HEK293 (cell line): ENCODE results near the gene PORCN.
A peak's percentile ranks its signal among the peaks of the same experiment; 100 is the strongest.

Experiments
- CTCF ChIA-PET: fragments of 350-600 bp; formaldehyde crosslinking; extraction: SDS; loops from one replicate; lab custom pipeline; 2021; ENCODE audit warnings: antibody characterized with exemption; lab: Yijun Ruan, JAX
- POLR2A ChIA-PET: fragments of 300-600 bp; formaldehyde crosslinking; extraction: SDS; loops from one replicate; lab custom pipeline; 2020; ENCODE audit warnings: antibody characterized with exemption, inconsistent platforms; lab: Yijun Ruan, JAX
- H3K27ac ChIP-seq: fragments of 200-500 bp; sonication (Bioruptor generic); 2 replicates; pipeline ENCODE4 v1.5.1; 2014; ENCODE audit warnings: low read depth, low read length, control low read depth, inconsistent platforms; ENCODE audit errors: extremely low read depth
- H3K36me3 ChIP-seq, 2 experiments: fragments of 200-500 bp in 1 of 2; sonication (Bioruptor generic) in 1 of 2; 1 replicate in 1 of 2; 2 replicates in 1 of 2; pipeline ENCODE4 v1.5.1; 2014 to 2017; ENCODE audit warnings: inconsistent platforms in 2 of 2, low read length in 2 of 2; ENCODE audit not compliant: control insufficient read depth in 2 of 2, insufficient read depth in 1 of 2
- H3K4me1 ChIP-seq: fragments of 200-500 bp; sonication (Bioruptor generic); 2 replicates; pipeline ENCODE4 v1.5.1; 2014; ENCODE audit warnings: mild to moderate bottlenecking, low read length, inconsistent platforms; ENCODE audit not compliant: control insufficient read depth, insufficient read depth
- H3K4me3 ChIP-seq: 2 replicates; pipeline ENCODE4 v1.5.1; 2011; ENCODE audit warnings: low read depth, mild to moderate bottlenecking, control low read depth, low read length, moderate library complexity
- H3K9me3 ChIP-seq: fragments of 200-500 bp; sonication (Bioruptor generic); 2 replicates; pipeline ENCODE4 v1.5.1; 2014; ENCODE audit warnings: low read depth, low read length, inconsistent platforms; ENCODE audit not compliant: control insufficient read depth, insufficient read depth
- EGR2 ChIP-seq: fragments of 450-650 bp; formaldehyde crosslinking; IDR thresholded peaks from 2 replicates; pipeline ENCODE4 v1.5.1; 2016; ENCODE audit warnings: low read depth, missing biosample characterization, missing genetic modification characterization
- MYNN ChIP-seq: fragments of 450-650 bp; formaldehyde crosslinking; IDR thresholded peaks from 2 replicates; pipeline ENCODE4 v1.5.1; 2016; ENCODE audit warnings: missing biosample characterization, missing genetic modification characterization, borderline replicate concordance
- ZNF138 ChIP-seq: fragments of 450-650 bp; formaldehyde crosslinking; IDR thresholded peaks from 2 replicates; pipeline ENCODE4 v1.5.1; 2016; ENCODE audit warnings: missing biosample characterization, missing genetic modification characterization, borderline replicate concordance
- ZNF148 ChIP-seq: fragments of 450-650 bp; formaldehyde crosslinking; IDR thresholded peaks from 2 replicates; pipeline ENCODE4 v1.5.0; 2017; ENCODE audit warnings: missing biosample characterization, missing genetic modification characterization, borderline replicate concordance
- ZNF362 ChIP-seq: fragments of 450-650 bp; formaldehyde crosslinking; IDR thresholded peaks from 2 replicates; pipeline ENCODE4 v1.5.1; 2016; ENCODE audit warnings: missing biosample characterization, missing genetic modification characterization
- ZNF366 ChIP-seq: fragments of 450-650 bp; formaldehyde crosslinking; conservative IDR thresholded peaks from 2 replicates; pipeline ENCODE4 v1.5.1; 2016; ENCODE audit warnings: missing biosample characterization, missing genetic modification characterization
- ZNF394 ChIP-seq: fragments of 450-650 bp; formaldehyde crosslinking; IDR thresholded peaks from 2 replicates; pipeline ENCODE4 v1.5.1; 2016; ENCODE audit warnings: missing biosample characterization, missing genetic modification characterization, mild to moderate bottlenecking, moderate library complexity, borderline replicate concordance
- ZNF423 ChIP-seq: fragments of 450-650 bp; formaldehyde crosslinking; IDR thresholded peaks from 2 replicates; pipeline ENCODE4 v1.5.1; 2016; ENCODE audit warnings: missing biosample characterization, missing genetic modification characterization
- ZNF433 ChIP-seq: fragments of 450-650 bp; formaldehyde crosslinking; IDR thresholded peaks from 2 replicates; pipeline ENCODE4 v1.5.1; 2016; ENCODE audit warnings: missing biosample characterization, missing genetic modification characterization, low read depth
- ZNF473 ChIP-seq: fragments of 450-650 bp; formaldehyde crosslinking; IDR thresholded peaks from 2 replicates; pipeline ENCODE4 v1.5.1; 2017; ENCODE audit warnings: missing biosample characterization, missing genetic modification characterization
- ZNF530 ChIP-seq: fragments of 450-650 bp; formaldehyde crosslinking; IDR thresholded peaks from 2 replicates; pipeline ENCODE4 v1.5.1; 2016; ENCODE audit warnings: low read depth, missing biosample characterization, missing genetic modification characterization
- ZNF548 ChIP-seq: fragments of 450-650 bp; formaldehyde crosslinking; IDR thresholded peaks from 2 replicates; pipeline ENCODE4 v1.5.1; 2016; ENCODE audit warnings: missing biosample characterization, missing genetic modification characterization
- ZNF560 ChIP-seq: fragments of 450-650 bp; formaldehyde crosslinking; IDR thresholded peaks from 2 replicates; pipeline ENCODE4 v1.5.1; 2017; ENCODE audit warnings: missing biosample characterization, missing genetic modification characterization, borderline replicate concordance
- ZNF600 ChIP-seq: fragments of 450-650 bp; formaldehyde crosslinking; IDR thresholded peaks from 2 replicates; pipeline ENCODE4 v1.5.1; 2016; ENCODE audit warnings: missing biosample characterization, missing genetic modification characterization
- ZNF610 ChIP-seq: fragments of 450-650 bp; formaldehyde crosslinking; IDR thresholded peaks from 2 replicates; pipeline ENCODE4 v1.5.1; 2016; ENCODE audit warnings: missing biosample characterization, missing genetic modification characterization, borderline replicate concordance
- ZNF623 ChIP-seq: fragments of 450-650 bp; formaldehyde crosslinking; IDR thresholded peaks from 2 replicates; pipeline ENCODE4 v1.5.1; 2016; ENCODE audit warnings: missing biosample characterization, missing genetic modification characterization
- ZNF776 ChIP-seq: fragments of 450-650 bp; formaldehyde crosslinking; IDR thresholded peaks from 2 replicates; pipeline ENCODE4 v1.5.0; 2017; ENCODE audit warnings: missing biosample characterization, missing genetic modification characterization, borderline replicate concordance
- ZXDB ChIP-seq: fragments of 450-650 bp; formaldehyde crosslinking; IDR thresholded peaks from 2 replicates; pipeline ENCODE4 v1.5.1; 2016; ENCODE audit warnings: missing biosample characterization, missing genetic modification characterization

Gene PORCN

GRCh38 chrX:48477960-48478755 is 30.6 kb upstream of the PORCN start:
- ChIA-PET CTCF (no interaction called here), POLR2A (interaction anchor here (0.5 kb wide), 1 partner anchor 9 kb away, joined by 4 read pairs; no protein-coding TSS in a partner anchor)
- peaks cover 0 to 50% of the 10 kb centered on the region in 2 experiments for H3K36me3 ChIP-seq
- H3K27ac ChIP-seq: no peak overlapping the region
- TF ChIP-seq MYNN (tag by site-specific recombination): no peak
- peak; percentile 11; the same call in 1 of the 2 replicates for TF ChIP-seq EGR2 (tag by site-specific recombination)
- TF ChIP-seq ZNF362: no peak
- H3K9me3 ChIP-seq: no peaks in the 10 kb centered on the region
- 0 out of 2 replicates have a peak, but pooled peaks cover 2% of the 10 kb centered on the region for H3K4me1 ChIP-seq
- no peak overlapping the region for H3K4me3 ChIP-seq

GRCh38 chrX:48478806-48479205 is 30.0 kb upstream of the PORCN start:
- Histone ChIP-seq H3K4me1 (0 out of 2 replicates have a peak, but pooled peaks cover 2% of the 10 kb centered on the region), H3K9me3 (no peaks in the 10 kb centered on the region), H3K36me3 (peaks cover 0 to 55% of the 10 kb centered on the region in 2 experiments), H3K4me3 (no peak overlapping the region), H3K27ac (no peak overlapping the region)
- no peak for TF ChIP-seq ZNF138 (tag by site-specific recombination)
- ChIA-PET CTCF (interaction anchor here (0.7 kb wide), 1 partner anchor 15 kb away, joined by 4 read pairs; no protein-coding TSS in a partner anchor), POLR2A (interaction anchor here (0.6 kb wide), 1 partner anchor 43 kb away, joined by 4 read pairs; no protein-coding TSS in a partner anchor)

- ChIA-PET POLR2A (no interaction called here), CTCF (no interaction called here)
- Histone ChIP-seq H3K4me1 (no peaks in the 10 kb centered on the region), H3K9me3 (no peaks in the 10 kb centered on the region), H3K4me3 (no peak overlapping the region), H3K36me3 (peaks cover 0 to 60% of the 10 kb centered on the region in 2 experiments), H3K27ac (no peak overlapping the region)
- TF ChIP-seq ZNF423 (tag by site-specific recombination) (no peak), ZNF623 (tag by site-specific recombination) (peak; percentile 96)
Measured at GRCh38 chrX:48480142-48480541, 28.6 kb upstream of the PORCN start.

DNA sequence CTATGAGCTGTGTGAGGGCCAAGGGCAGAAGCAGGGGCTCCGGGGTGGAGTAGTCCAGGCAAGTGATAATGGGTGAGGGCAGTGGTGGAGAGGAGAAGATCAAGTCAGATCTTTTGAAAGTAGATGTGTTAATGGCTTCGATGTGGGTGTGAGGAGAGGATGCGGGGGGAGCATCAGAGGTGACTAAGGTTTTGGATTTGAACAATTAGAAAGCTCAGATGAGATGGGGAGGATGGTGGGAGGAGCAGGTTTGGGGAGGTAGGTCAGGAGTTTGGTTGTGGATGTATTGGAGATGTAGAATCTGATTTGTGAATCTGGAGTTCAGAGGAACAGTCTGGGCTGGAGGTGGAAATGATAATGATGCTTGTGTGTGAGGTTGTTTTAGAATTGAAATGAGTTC is 28.2 kb upstream of the PORCN start:
- H3K36me3 ChIP-seq: peaks cover 0 to 65% of the 10 kb centered on the region in 2 experiments
- H3K4me1 ChIP-seq: no peaks in the 10 kb centered on the region
- ChIA-PET POLR2A (no interaction called here), CTCF (no interaction called here)
- no peak overlapping the region for H3K27ac ChIP-seq
- no peak for TF ChIP-seq ZXDB (tag by site-specific recombination)
- TF ChIP-seq ZNF776 (tag by site-specific recombination): no peak
- TF ChIP-seq ZNF610 (tag by site-specific recombination): no peak
- TF ChIP-seq ZNF530: no peak
- TF ChIP-seq ZNF600 (tag by site-specific recombination): no peak
- TF ChIP-seq EGR2 (tag by site-specific recombination): peak; percentile 20; the same call in 1 of the 2 replicates
- no peak for TF ChIP-seq ZNF548 (tag by site-specific recombination)
- no peak overlapping the region for H3K4me3 ChIP-seq
- H3K9me3 ChIP-seq: no peaks in the 10 kb centered on the region

DNA sequence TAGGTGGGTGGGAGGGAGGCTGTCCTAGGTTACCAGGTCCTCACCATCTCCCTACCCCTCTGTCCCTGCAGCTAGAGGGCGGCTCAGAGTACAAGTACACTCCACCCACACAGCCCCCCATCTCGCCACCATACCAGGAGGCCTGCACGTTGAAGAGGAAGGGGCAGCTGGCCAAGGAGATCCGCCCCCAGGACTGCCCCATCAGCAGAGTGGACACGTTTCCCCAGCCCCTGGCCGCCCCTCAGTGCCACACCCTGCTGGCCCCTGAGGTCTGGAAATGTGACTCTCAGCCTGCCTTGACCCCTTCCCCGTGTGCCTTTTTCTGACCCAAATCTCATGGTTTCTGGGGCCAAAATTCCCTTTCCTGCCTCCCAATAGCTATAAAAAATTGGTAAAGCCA is 26.3 kb upstream of the PORCN start:
- no peak overlapping the region for H3K27ac ChIP-seq
- no peaks in the 10 kb centered on the region for H3K9me3 ChIP-seq
- POLR2A ChIA-PET: no interaction called here
- TF ChIP-seq ZNF473 (tag by site-specific recombination) (no peak), ZNF366 (no peak), ZNF394 (no peak), ZNF433 (no peak), ZNF530 (no peak), ZNF148 (tag by site-specific recombination) (no peak), ZNF560 (tag by site-specific recombination) (no peak)
- peaks cover 0 to 74% of the 10 kb centered on the region in 2 experiments for H3K36me3 ChIP-seq
- no peak overlapping the region for H3K4me3 ChIP-seq
- CTCF ChIA-PET: interaction anchor here (0.6 to 1.0 kb wide), 3 partner anchors 9 to 22 kb away, joined by 3 to 4 read pairs (median 3); no protein-coding TSS in a partner anchor
- H3K4me1 ChIP-seq: no peaks in the 10 kb centered on the region
